Gastrocnemius medialis (tissue), 4 donors: ENCODE data around the gene ENKUR. TPM values are rescaled to one million over a fixed set of nuclear protein-coding genes. Genes with fewer than 3 reads are reported as not detected.

ENCODE experiments used
- ATAC-seq, 2 donors: fragments of 150-250 bp; one replicate each; pipeline ENCODE4 v1.9.1; 2016
- DNase-seq, 2 donors: peaks; one replicate each; pipeline ENCODE4 v3.0.0-alpha.2; 2019
- H3K27ac ChIP-seq, 4 donors: fragments of 200-600 bp; sonication (generic); 1 replicate in 1 of 4; 2 replicates in 3 of 4; pipeline ENCODE4 v1.5.1; 2016 to 2018; ENCODE audit warnings: mild to moderate bottlenecking in 2 of 4, moderate library complexity in 1 of 4
- H3K27me3 ChIP-seq, 3 donors: fragments of 200-600 bp; sonication (generic) in 2 of 3; 1 replicate in 1 of 3; 2 replicates in 2 of 3; pipeline versions ENCODE4 v1.5.1 to v1.6.0; 2016 to 2019; ENCODE audit warnings: mild to moderate bottlenecking in 1 of 3, moderate library complexity in 1 of 3
- H3K36me3 ChIP-seq, 2 donors: fragments of 200-600 bp; sonication (generic) in 1 of 2; one replicate each; pipeline ENCODE4 v1.5.1; 2017 to 2018
- H3K4me1 ChIP-seq, 2 donors: fragments of 200-600 bp; sonication (generic) in 1 of 2; one replicate each; pipeline ENCODE4 v1.5.1; 2016 to 2017; ENCODE audit warnings: mild to moderate bottlenecking in 2 of 2
- H3K4me3 ChIP-seq, 4 donors: fragments of 200-600 bp; sonication (generic) in 3 of 4; 1 replicate in 1 of 4; 2 replicates in 3 of 4; pipeline ENCODE4 v1.5.1; 2016 to 2019; ENCODE audit warnings: mild to moderate bottlenecking in 2 of 4
- H3K9me3 ChIP-seq, 3 donors: fragments of 200-600 bp; sonication (generic) in 2 of 3; 1 replicate in 1 of 3; 2 replicates in 2 of 3; pipeline ENCODE4 v1.5.1; 2016 to 2019
- POLR2A ChIP-seq, 2 donors: fragments of 450-650 bp; IDR thresholded peaks; one replicate each; pipeline ENCODE4 v1.6.1; 2017; ENCODE audit warnings: antibody characterized with exemption in 2 of 2, mild to moderate bottlenecking in 2 of 2, moderate library complexity in 2 of 2
- in situ Hi-C, 4 donors: fragments of 200-750 bp; cut with MboI; loops; one replicate each; pipeline versions ENCODE4 v1.15.0 to v1.8.0; 2017; ENCODE audit warnings: low sequenced_read_pairs in 4 of 4
- intact Hi-C: fragments of 100-400 bp; cut with DNase I; formaldehyde crosslinking; loops from one replicate; pipeline ENCODE4 v1.15.1; 2023; ENCODE audit warnings: low total_unique reads
- total RNA-seq, 4 donors: library from RNA; depleted of rRNA; stranded (reverse); fragments of >200 nt; gene quantifications; one replicate each; pipeline versions ENCODE4 v1.1.0 to v1.2.3, GENCODE V29; 2016
- TF ChIP-seq, protein P1 (sequence below), 5 experiments: fragments of 450-650 bp in 3 of 5; fragments of 200-600 bp in 2 of 5; sonication (generic) in 2 of 5; IDR thresholded peaks in 4 of 5; conservative IDR thresholded peaks in 1 of 5; 1 replicate in 4 of 5; 2 replicates in 1 of 5; pipeline ENCODE4 v1.5.1; 2016 to 2019; ENCODE audit warnings: antibody characterized with exemption in 5 of 5, mild to moderate bottlenecking in 3 of 5, moderate library complexity in 3 of 5

Gene ENKUR, protein sequence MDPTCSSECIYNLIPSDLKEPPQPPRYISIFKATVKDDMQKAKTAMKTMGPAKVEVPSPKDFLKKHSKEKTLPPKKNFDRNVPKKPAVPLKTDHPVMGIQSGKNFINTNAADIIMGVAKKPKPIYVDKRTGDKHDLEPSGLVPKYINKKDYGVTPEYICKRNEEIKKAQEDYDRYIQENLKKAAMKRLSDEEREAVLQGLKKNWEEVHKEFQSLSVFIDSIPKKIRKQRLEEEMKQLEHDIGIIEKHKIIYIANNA
- total RNA-seq, result not detected

DNA sequence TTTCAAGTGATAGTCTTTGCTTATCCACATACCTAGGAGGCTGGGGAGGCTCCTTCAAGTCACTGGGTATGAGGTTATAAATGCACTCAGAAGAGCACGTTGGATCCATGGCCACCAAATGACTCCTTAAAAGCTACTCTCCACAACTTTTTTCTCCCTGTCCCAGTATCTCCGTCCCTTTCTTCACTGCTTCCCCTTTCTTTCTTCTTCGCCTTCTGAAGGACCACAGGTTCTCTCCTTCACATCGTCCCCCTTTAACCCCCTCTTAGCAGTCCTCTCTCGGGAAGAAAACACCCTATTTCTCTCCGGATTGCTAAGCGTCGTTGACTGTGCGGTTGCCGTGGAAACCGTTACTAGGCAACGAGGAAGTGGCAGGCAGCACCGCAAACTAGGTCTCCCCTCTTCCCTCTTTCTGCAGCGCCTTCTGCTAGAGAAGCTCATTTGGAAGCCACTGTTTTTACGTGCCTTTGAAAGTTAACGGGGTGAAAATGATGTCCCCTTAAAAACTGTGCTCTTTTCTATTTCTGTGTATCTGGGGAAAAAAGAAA lies at the start of gene ENKUR:
Gene ENKUR, minus strand, starts transcription at position 331 of the 548 bp plus-strand sequence. Its CDS starts 222 bp downstream, at position 109.
- TF ChIP-seq, protein P1, sequence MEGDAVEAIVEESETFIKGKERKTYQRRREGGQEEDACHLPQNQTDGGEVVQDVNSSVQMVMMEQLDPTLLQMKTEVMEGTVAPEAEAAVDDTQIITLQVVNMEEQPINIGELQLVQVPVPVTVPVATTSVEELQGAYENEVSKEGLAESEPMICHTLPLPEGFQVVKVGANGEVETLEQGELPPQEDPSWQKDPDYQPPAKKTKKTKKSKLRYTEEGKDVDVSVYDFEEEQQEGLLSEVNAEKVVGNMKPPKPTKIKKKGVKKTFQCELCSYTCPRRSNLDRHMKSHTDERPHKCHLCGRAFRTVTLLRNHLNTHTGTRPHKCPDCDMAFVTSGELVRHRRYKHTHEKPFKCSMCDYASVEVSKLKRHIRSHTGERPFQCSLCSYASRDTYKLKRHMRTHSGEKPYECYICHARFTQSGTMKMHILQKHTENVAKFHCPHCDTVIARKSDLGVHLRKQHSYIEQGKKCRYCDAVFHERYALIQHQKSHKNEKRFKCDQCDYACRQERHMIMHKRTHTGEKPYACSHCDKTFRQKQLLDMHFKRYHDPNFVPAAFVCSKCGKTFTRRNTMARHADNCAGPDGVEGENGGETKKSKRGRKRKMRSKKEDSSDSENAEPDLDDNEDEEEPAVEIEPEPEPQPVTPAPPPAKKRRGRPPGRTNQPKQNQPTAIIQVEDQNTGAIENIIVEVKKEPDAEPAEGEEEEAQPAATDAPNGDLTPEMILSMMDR (IDR thresholded peaks at IDR 0.05 in 4 of 5, conservative IDR thresholded peaks at IDR 0.05 in 1 of 5), result no peak
- TF ChIP-seq POLR2A (IDR thresholded peaks at IDR 0.05), result no peak
- in situ Hi-C loops (no loop called here), intact Hi-C loops (loop anchor here (1.0 to 10.0 kb wide), 4 partner anchors 66 to 811 kb away; partner anchors contain the start of gene KIAA1217)
- H3K4me1 ChIP-seq, result peaks cover 13 to 16% of the 10 kb centered on the region in 2 donors
- H3K9me3 ChIP-seq, result no peaks in the 10 kb centered on the region
- peak within 1 kb of the TSS; percentile 90 to 94 (median 92) for H3K27ac ChIP-seq
- no peaks in the 10 kb centered on the region for H3K27me3 ChIP-seq
- no peaks in the 10 kb centered on the region for H3K36me3 ChIP-seq
- DNase-seq (peak; percentile 66 to 82), ATAC-seq (peak; percentile 62 to 75)
- peak within 1 kb of the TSS; percentile 78 to 87 (median 83) for H3K4me3 ChIP-seq

GRCh38 chr10:25064401-25064800 lies 48.4 kb upstream of the ENKUR start:
- no peaks in the 10 kb centered on the region for H3K4me1 ChIP-seq
- DNase-seq (no peak), ATAC-seq (no peak)
- H3K27ac ChIP-seq, result no peak overlapping the region
- no peaks in the 10 kb centered on the region for H3K36me3 ChIP-seq
- no peak overlapping the region for H3K4me3 ChIP-seq
- TF ChIP-seq, protein P1 (IDR thresholded peaks at IDR 0.05 in 4 of 5, conservative IDR thresholded peaks at IDR 0.05 in 1 of 5), result no peak
- TF ChIP-seq POLR2A (IDR thresholded peaks at IDR 0.05), result no peak
- no peaks in the 10 kb centered on the region for H3K9me3 ChIP-seq
- intact Hi-C loops (no loop called here), in situ Hi-C loops (no loop called here)
- H3K27me3 ChIP-seq, result no peaks in the 10 kb centered on the region

GRCh38 chr10:25063644-25064043 lies 47.7 kb upstream of the ENKUR start:
- in situ Hi-C loops, result no loop called here
- intact Hi-C loops, result no loop called here
- no peaks in the 10 kb centered on the region for H3K36me3 ChIP-seq
- no peaks in the 10 kb centered on the region for H3K4me1 ChIP-seq
- no peak overlapping the region for H3K27ac ChIP-seq
- H3K27me3 ChIP-seq, result no peaks in the 10 kb centered on the region
- TF ChIP-seq, protein P1 (IDR thresholded peaks at IDR 0.05 in 4 of 5, conservative IDR thresholded peaks at IDR 0.05 in 1 of 5), result no peak
- TF ChIP-seq POLR2A (IDR thresholded peaks at IDR 0.05), result no peak
- H3K4me3 ChIP-seq, result no peak overlapping the region
- H3K9me3 ChIP-seq, result no peaks in the 10 kb centered on the region
- DNase-seq (no peak), ATAC-seq (no peak)

- TF ChIP-seq POLR2A (IDR thresholded peaks at IDR 0.05), result no peak
- TF ChIP-seq, protein P1 (IDR thresholded peaks at IDR 0.05 in 4 of 5, conservative IDR thresholded peaks at IDR 0.05 in 1 of 5), result no peak
- intact Hi-C loops (no loop called here), in situ Hi-C loops (no loop called here)
- no peak for ATAC-seq
- Histone ChIP-seq H3K27me3 (no peaks in the 10 kb centered on the region), H3K9me3 (no peaks in the 10 kb centered on the region), H3K27ac (no peak overlapping the region), H3K4me1 (no peaks in the 10 kb centered on the region), H3K36me3 (no peaks in the 10 kb centered on the region), H3K4me3 (no peak overlapping the region)
- no peak for DNase-seq
These were observed 47.2 kb upstream of the ENKUR start for GRCh38 chr10:25063157-25063556.
